ENCODE data around the gene APOBEC4. TPM values are rescaled to one million over a fixed set of nuclear protein-coding genes. Genes with fewer than 3 reads are reported as not detected.

The APOBEC4 gene
- total RNA-seq, 1 donor from 2014 or later = not detected

DNA sequence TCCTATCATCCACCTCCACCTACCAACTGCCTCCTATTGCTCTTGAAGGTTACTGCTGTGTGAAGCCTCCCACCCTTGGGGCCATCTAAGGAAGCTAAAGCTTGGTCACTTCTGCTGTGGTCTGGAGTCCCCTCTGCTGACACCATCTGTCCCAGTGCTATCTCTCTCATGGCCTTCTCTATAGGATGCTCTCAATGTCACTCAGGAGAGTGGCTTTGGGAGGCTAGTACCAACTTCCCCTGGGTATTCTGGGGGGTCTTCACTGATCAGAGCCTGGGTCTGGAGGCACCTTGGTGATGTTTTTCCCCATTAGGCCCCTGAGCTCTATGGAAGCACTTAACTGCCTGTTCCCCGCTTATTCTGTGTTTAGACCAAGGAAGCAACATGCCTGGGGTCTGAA lies 50.6 kb downstream of the APOBEC4 start:
- no peak for DNase-seq

DNA sequence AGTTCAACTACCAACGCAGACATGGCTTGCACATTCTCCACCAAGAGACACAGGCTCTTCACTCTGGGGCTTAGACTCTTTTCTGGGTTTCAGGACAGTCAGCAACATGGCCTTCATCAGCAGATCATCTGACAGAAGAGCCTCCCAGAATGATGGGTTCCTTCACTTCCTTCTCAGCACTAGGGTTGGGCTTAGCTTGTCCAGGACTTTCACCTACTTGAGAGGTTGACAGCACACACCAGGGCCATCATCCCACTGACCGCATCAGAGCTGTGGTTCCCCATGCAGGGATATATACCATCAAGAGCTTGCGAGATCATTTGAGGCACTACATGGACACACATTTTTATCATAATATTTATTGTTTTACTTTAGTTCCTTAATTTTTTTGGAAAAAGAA lies 52.5 kb downstream of the APOBEC4 start:
- no peak for DNase-seq

DNA sequence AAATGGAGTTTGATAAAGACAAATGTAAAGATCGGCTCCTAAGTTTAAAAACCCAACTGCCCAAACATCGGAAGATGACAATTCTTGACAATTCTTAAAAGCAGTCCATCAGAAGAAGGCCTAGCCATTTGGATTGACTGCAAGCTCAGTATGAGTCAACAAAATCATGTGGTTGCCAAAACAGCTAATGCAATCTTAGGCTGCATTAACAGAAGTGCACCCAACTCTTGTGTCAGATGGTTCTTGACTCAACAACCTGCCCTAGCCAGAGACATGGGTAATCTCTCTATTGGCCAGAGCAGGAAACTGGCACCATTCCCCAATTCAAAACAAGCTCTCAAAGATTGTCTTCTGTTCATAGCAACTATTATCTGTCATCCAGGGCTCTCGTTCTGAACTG lies 53.0 kb downstream of the APOBEC4 start:
- no peak for DNase-seq

DNA sequence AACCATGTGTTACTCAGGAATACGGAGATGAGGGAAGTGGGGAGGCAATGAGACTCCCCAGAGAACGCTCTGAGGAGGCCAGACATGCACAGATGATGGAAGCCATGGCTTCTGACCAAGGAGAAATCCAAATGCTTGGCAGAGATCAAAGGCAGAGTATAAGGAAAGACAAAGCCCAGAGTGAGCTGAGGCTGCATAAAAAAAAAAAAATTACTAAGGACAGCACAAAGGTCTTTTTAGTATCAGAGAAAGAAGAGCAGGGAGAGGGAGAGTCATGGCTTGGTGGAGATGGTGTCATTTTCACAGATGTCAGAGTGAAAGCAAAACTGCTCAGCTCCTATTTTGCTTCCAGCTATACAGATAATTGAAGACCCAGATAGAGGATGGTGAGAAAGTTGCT lies 54.7 kb downstream of the APOBEC4 start:
- no peak for DNase-seq

DNA sequence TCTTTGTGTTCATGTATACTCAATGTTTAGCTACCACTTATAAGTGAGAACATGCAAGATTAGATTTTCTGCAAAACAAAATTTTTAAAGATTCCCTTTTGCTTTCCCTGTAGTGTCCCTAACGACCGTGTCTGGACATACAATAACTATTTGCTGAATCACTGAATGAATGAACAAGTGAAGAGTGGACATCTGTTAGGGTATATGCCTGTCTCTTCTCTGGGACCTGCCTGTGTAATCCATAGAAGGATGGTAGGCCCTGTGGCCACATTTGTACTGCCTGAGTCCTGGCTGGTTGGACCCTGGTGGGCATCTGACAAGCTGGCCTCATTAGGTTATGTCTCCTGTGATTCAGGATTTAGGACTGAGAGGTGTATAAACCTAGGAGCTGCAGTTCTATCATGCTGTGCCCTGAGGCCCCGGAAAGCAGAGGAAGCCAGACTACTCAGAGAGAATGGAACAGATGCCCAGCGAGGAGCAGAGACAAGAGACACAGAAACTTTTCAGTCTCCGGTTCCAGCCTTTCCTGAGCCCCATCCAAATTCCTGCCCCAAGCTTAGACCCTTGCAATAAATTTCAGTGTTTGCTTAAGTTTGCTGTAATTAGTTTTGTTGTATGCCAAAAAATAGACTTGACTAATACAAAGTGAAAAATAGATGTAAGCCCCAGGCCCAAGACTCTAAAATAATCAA lies 55.3 kb downstream of the APOBEC4 start:
- DNase-seq = no peak

DNA sequence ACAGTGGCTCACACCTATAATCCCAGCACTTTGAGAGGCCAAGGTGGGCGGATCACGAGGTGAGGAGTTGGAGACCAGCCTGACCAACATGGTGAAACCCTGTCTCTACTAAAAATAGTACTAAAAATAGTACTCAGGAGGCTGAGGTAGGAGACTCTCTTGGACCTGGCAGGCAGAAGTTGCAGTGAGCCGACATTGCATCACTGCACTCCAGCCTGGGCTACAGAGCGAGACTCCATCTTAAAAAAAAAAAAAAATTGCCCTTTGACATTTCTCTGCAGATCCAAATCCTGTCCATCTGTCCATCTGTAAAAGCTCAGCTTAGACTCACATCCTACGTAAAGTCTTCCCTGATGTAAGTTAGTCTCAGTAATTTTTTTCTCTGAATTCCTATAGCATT lies 56.6 kb downstream of the APOBEC4 start:
- no peak for DNase-seq

Other genes starting within 250 kb of the APOBEC4 start
- 0.72 TPM for gene NMNAT2, start 234.9 kb downstream of the APOBEC4 start, total RNA-seq
- 66.7 TPM for gene SMG7, start 180.8 kb downstream of the APOBEC4 start, total RNA-seq
- gene NCF2, start 62.9 kb downstream of the APOBEC4 start, total RNA-seq = 9.2 TPM
- 59.3 TPM for gene ARPC5, start 17.5 kb downstream of the APOBEC4 start, total RNA-seq
- 26.6 TPM for gene RGL1, start 151.8 kb upstream of the APOBEC4 start, total RNA-seq